VCaP (cell line): ENCODE measurements around the gene CBX1.

ENCODE experiments used
- H3K27ac ChIP-seq: fragments of 450-650 bp; 2 replicates; pipeline ENCODE4 v1.5.1; 2017
- TF ChIP-seq, protein P1 (sequence below): fragments of 450-650 bp; conservative IDR thresholded peaks from 2 replicates; pipeline ENCODE4 v1.5.1; 2017; ENCODE audit warnings: mild to moderate bottlenecking, moderate library complexity

CBX1 gene

DNA sequence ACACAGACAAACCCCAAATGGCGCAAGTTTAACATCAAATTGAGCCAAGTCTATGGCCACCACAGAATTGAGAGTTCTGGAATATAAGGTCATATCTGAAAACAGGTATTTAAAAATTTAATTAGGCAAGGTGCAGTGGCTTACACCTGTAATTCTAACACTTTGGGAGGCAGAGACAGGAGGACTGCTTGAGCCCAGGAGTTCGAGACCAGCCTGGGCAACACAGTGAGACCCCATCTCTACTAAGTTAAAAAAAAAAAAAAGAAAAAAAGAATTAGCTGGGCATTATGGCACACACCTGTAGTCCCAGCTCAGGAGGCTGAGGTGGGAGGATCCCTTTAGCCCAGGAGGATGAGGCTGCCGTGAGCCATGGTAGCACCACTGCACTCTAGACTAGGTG is 34.0 kb downstream of the CBX1 start:
- no peak overlapping the region for H3K27ac ChIP-seq
- TF ChIP-seq, protein P1, sequence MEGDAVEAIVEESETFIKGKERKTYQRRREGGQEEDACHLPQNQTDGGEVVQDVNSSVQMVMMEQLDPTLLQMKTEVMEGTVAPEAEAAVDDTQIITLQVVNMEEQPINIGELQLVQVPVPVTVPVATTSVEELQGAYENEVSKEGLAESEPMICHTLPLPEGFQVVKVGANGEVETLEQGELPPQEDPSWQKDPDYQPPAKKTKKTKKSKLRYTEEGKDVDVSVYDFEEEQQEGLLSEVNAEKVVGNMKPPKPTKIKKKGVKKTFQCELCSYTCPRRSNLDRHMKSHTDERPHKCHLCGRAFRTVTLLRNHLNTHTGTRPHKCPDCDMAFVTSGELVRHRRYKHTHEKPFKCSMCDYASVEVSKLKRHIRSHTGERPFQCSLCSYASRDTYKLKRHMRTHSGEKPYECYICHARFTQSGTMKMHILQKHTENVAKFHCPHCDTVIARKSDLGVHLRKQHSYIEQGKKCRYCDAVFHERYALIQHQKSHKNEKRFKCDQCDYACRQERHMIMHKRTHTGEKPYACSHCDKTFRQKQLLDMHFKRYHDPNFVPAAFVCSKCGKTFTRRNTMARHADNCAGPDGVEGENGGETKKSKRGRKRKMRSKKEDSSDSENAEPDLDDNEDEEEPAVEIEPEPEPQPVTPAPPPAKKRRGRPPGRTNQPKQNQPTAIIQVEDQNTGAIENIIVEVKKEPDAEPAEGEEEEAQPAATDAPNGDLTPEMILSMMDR = no peak

DNA sequence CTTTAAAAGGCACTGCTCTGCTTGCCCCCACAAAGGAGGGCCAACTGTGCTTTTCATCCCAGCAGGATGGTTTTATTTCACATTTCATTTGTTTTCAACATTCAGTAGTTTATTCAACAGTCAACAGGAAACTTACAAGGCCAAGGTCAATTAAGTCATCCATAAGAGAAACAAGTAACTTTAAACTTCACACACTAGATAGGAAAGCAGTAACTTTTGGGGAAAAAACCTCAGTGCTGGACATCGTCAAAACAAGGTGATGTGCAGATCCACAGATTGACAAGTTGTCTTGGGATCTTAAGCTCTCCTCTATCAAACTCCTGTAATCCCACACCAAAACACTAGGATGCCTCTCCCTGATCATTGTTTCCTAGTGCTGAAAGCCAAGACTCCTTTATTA is 34.6 kb downstream of the CBX1 start:
- TF ChIP-seq, protein P1 = no peak
- no peak overlapping the region for H3K27ac ChIP-seq

DNA sequence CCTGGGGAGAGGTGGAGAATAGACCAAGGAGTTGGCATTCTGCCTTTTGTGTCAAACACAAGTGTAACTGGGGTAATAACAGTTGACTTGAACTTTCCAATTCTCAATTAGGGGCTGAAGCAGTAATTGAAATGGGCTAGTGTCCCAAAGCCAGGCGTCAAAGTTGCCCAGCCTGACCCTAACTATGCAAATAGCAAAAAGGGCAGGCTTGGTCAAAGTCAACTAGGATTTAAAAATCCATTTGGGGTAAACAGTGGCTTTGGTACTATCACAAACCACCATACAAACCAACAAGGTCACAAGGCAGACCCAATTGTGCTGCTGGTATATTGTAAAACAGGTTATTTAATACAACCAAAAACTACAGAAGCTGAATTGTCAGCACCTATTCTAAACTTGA is 35.1 kb downstream of the CBX1 start:
- TF ChIP-seq, protein P1 = no peak
- H3K27ac ChIP-seq = no peak overlapping the region

DNA sequence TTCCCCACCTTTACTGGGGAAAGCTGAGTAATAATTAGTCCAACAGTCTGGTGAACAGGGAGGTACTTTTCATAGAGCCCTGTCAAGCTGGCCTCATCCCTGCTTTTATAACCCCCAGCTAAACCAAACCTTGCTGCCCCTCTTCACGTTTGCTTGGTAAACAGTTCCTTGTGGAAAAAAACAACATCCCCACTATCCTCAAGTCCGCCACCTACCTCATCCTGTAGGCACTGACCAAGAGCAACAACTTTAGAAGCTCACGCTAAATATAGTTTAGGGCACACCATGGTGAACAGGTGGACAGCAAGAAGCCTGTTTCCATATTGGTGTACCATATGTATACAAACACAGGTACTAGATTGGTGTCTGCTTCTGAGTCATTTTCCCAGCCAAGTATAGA is 36.6 kb downstream of the CBX1 start:
- TF ChIP-seq, protein P1 = no peak
- no peak overlapping the region for H3K27ac ChIP-seq

DNA sequence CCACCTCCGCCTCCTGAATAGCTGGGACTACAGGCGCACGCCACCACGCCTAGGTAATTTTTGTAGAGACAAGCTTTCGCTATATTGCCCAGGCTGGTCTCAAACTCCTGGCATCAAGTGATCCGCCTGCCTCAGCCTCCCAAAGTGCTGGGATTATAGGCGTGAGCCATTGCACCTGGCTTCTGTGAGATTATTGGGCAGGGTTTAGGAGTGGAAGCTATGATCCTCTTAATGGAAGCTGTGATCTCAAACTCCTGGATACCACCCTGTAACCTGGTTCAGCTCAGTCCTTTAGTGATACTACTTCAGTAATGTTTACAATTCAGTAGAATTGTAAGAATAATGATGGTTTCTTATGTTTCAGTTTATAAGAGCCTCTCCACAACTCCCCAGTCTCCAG is 39.0 kb downstream of the CBX1 start:
- TF ChIP-seq, protein P1 = no peak
- H3K27ac ChIP-seq = no peak overlapping the region

DNA sequence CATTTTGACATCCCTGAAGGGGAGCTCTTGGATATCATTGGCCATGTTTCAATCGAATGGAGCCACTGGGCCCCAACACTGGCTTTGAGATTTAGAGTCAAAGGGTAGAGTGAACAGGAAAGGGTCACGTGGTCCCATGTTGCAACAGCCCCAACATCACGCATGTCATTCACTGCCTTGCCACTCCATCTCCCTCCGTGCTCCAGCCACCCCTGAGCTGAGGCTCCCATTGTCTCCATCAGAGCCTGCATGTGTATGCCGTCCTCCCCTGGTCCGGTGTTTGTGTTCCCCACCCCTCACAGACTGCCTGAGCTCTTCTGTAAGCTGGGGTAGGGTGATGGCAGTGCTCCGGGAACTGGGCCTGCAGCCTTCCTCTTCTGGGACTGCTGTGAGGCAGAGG is 41.0 kb downstream of the CBX1 start:
- H3K27ac ChIP-seq = no peak overlapping the region
- TF ChIP-seq, protein P1 = no peak

DNA sequence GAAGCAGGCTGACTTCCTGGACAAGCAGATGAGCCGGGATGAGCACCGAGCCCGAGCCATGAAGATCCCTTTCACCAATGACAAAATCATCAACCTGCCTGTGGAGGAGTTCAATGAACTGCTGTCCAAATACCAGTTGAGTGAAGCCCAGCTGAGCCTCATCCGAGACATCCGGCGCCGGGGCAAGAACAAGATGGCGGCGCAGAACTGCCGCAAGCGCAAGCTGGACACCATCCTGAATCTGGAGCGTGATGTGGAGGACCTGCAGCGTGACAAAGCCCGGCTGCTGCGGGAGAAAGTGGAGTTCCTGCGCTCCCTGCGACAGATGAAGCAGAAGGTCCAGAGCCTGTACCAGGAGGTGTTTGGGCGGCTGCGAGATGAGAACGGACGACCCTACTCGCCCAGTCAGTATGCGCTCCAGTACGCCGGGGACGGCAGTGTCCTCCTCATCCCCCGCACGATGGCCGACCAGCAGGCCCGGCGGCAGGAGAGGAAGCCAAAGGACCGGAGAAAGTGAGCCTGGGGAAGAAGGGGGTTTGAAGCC is 42.1 kb downstream of the CBX1 start:
- TF ChIP-seq, protein P1 = no peak
- no peak overlapping the region for H3K27ac ChIP-seq
